ENCODE results near the gene DQX1. TPM values are rescaled to one million over a fixed set of nuclear protein-coding genes. Genes with fewer than 3 reads are reported as not detected.

The DQX1 gene
- total RNA-seq, 1 experiment from 2014 or later = 1.3 TPM

GRCh38 chr2:74556831-74557370 lies 30.9 kb upstream of the DQX1 start:
- ChIA-PET CTCF (no interaction called here), POLR2A (ENCODE audit: unreplicated experiment) (no interaction called here)
- no peak overlapping the region for H2AFZ ChIP-seq
- no peak for DNase-seq
- H3K27ac ChIP-seq = no peak overlapping the region
- H3K9me3 ChIP-seq (ENCODE audit: insufficient read depth, low read depth) = no peaks in the 10 kb centered on the region
- H3F3A ChIP-seq (ENCODE audit: insufficient read depth, low read depth) = peaks cover 29% of the 10 kb centered on the region; the same call in 1 of the 2 replicates
- no TSS peak for BruUV-seq (replicated peaks)
- H3K9me2 ChIP-seq (ENCODE audit: insufficient read depth) = no peaks in the 10 kb centered on the region
- H3K4me2 ChIP-seq = no peak overlapping the region
- no peaks in the 10 kb centered on the region for H3K36me3 ChIP-seq (ENCODE audit: low read depth)
- TF ChIP-seq CTCF (conservative IDR thresholded peaks at IDR 0.05) (no peak), EZH2 (IDR thresholded peaks at IDR 0.05; ENCODE audit: low read depth) (no peak)
- H3K4me3 ChIP-seq = no peak overlapping the region
- H3K4me1 ChIP-seq (replicated peaks; ENCODE audit: insufficient read depth) = 0 out of 2 replicates have a peak, but pooled peaks cover 4% of the 10 kb centered on the region
- H4K20me1 ChIP-seq (ENCODE audit: insufficient read depth) = no peaks in the 10 kb centered on the region
- H3K27me3 ChIP-seq (ENCODE audit: insufficient read depth, low read depth) = no peaks in the 10 kb centered on the region
- H3K79me2 ChIP-seq (ENCODE audit: low read depth) = no peaks in the 10 kb centered on the region
- intact Hi-C loops (cut with micrococcal nuclease; ENCODE audit: unreplicated experiment) = no loop called here

GRCh38 chr2:74556159-74556558 lies 30.1 kb upstream of the DQX1 start:
- intact Hi-C loops (cut with micrococcal nuclease; ENCODE audit: unreplicated experiment) = no loop called here
- DNase-seq = no peak
- BruUV-seq (replicated peaks) = no TSS peak
- H3K27me3 ChIP-seq (ENCODE audit: insufficient read depth, low read depth) = no peaks in the 10 kb centered on the region
- H3K4me2 ChIP-seq = no peak overlapping the region
- no peak overlapping the region for H3K4me3 ChIP-seq
- H3K4me1 ChIP-seq (replicated peaks; ENCODE audit: insufficient read depth) = 0 out of 2 replicates have a peak, but pooled peaks cover 4% of the 10 kb centered on the region
- POLR2A ChIA-PET (ENCODE audit: unreplicated experiment) = no interaction called here
- H3K27ac ChIP-seq = no peak overlapping the region
- CTCF ChIA-PET = no interaction called here
- H3K36me3 ChIP-seq (ENCODE audit: low read depth) = no peaks in the 10 kb centered on the region
- H2AFZ ChIP-seq = no peak overlapping the region
- no peaks in the 10 kb centered on the region for H3K9me2 ChIP-seq (ENCODE audit: insufficient read depth)
- no peaks in the 10 kb centered on the region for H3K79me2 ChIP-seq (ENCODE audit: low read depth)
- no peaks in the 10 kb centered on the region for H3K9me3 ChIP-seq (ENCODE audit: insufficient read depth, low read depth)
- H4K20me1 ChIP-seq (ENCODE audit: insufficient read depth) = no peaks in the 10 kb centered on the region
- TF ChIP-seq CTCF (conservative IDR thresholded peaks at IDR 0.05) = no peak
- H3F3A ChIP-seq (ENCODE audit: insufficient read depth, low read depth) = peaks cover 29% of the 10 kb centered on the region; the same call in 1 of the 2 replicates

- Histone ChIP-seq H3K4me3 (peak overlapping the region; percentile 78; the same call in 1 of the 2 replicates), H3K79me2 (ENCODE audit: low read depth) (peaks cover 4% of the 10 kb centered on the region), H3K4me1 (replicated peaks; ENCODE audit: insufficient read depth) (peaks cover 5% of the 10 kb centered on the region; the same call in 1 of the 2 replicates), H3K27ac (no peak overlapping the region), H3K4me2 (peak overlapping the region; percentile 81; the same call in 1 of the 2 replicates), H3K36me3 (ENCODE audit: low read depth) (no peaks in the 10 kb centered on the region), H2AFZ (no peak overlapping the region), H3K9me3 (ENCODE audit: insufficient read depth, low read depth) (no peaks in the 10 kb centered on the region), H4K20me1 (ENCODE audit: insufficient read depth) (no peaks in the 10 kb centered on the region), H3K9me2 (ENCODE audit: insufficient read depth) (no peaks in the 10 kb centered on the region), H3K27me3 (ENCODE audit: insufficient read depth, low read depth) (no peaks in the 10 kb centered on the region), H3F3A (ENCODE audit: insufficient read depth, low read depth) (peaks cover 29% of the 10 kb centered on the region; the same call in 1 of the 2 replicates)
- no peak for DNase-seq
- POLR2A ChIA-PET (ENCODE audit: unreplicated experiment) = interaction anchor here (0.6 kb wide), 2 partner anchors 13 to 1170 kb away, joined by 5 to 14 read pairs; partner anchors contain the start of gene ALMS1
- no peak for TF ChIP-seq CTCF (conservative IDR thresholded peaks at IDR 0.05)
- no peak for TF ChIP-seq EZH2 (IDR thresholded peaks at IDR 0.05; ENCODE audit: low read depth)
- intact Hi-C loops (cut with micrococcal nuclease; ENCODE audit: unreplicated experiment) = loop anchor here (2.0 kb wide), 1 partner anchor 31 kb away; no protein-coding TSS in a partner anchor
- CTCF ChIA-PET = no interaction called here
- BruUV-seq (replicated peaks) = no TSS peak
Observed at GRCh38 chr2:74555610-74556103, 29.6 kb upstream of the DQX1 start.

Data from PC-9 (cell line).